DMS153 treated with DMSO at 0.1 percent for 48 hours (cell line): Measurements from ENCODE around the gene ANKRD63.
A peak's percentile ranks its signal among the peaks of the same experiment; 100 is the strongest.

ENCODE experiments used
- DNase-seq: peaks from one replicate; lab custom pipeline; 2025; ENCODE audit not compliant: unreplicated experiment; lab: John Stamatoyannopoulos, UW

Gene ANKRD63

DNA sequence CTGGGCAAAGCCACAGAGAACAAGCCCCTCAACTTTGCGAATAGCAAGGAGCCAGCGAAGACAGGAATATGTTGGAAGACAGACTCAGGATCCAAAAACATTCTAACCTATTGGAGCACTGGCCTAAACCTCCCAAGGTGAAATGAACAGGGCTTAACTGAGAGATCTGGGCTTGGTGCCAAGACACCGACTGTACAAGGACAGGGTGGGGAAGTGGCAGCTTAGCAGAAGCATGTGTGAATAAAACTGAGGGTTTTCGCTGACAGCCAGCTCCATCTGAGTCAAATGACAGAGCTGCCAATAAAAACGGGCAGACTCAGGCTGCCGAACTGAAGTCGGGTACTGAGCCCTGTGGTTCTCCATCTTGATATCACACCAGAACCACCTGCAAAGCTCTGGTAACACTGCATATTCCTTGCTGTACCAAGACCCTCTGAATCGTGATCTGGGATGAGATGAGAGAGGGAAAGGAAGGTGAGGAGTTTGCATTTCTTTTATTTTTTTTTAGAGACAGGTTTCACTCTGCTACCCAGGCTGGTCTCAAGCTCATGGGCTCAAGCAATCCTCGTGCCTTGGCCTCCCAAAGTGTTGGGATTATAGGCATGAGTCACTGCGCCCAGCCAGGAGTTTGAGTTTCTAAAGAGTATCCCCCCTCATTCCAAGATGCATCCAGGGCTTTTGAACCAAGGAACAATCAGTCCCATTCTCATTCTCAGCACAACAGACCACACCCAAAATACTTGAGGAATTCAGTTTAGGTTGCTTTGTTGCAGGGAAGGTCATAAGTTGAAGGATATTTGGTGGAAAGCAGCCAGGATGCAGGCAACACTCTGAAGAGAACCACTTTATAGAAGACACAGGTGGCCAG, 30.9 kb upstream of the ANKRD63 start:
- peak; percentile 53 for DNase-seq

DNA sequence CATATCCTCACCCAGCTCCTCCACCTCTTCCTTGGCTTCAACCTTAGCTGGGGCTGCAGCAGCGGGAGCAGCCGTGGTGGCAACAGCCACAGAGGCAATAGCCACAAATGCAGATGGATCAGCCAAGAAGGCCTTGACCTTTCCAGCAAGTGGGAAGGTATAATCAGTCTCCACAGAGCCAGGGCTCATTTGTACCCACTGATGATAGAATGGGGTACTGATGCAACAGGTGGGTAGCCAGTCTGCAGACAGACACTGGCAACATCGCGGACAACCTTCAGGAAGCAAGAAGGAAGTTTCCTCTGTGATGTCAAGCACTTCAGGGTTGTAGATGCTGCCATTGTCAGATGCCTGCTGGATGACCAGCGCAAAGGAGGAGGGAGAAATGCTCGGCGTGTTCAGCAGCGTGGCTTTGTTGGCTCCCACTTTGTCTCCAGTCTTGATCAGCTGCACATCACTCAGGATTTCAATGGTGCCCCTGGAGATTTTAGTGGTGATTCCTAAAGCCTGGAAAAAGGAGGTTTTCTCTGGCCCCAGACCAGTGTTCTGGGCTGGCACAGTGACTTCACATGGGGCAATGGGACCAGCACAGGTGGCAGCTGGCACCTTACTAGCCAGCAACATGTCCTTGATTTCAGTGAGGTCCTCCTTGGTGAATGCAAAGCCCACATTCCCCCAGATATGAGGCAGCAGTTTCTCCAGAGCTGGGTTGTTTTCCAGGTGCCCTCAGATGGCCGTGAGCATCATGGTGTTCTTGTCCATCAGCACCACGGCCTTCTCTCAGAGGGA, 29.7 kb upstream of the ANKRD63 start:
- DNase-seq = no peak

DNA sequence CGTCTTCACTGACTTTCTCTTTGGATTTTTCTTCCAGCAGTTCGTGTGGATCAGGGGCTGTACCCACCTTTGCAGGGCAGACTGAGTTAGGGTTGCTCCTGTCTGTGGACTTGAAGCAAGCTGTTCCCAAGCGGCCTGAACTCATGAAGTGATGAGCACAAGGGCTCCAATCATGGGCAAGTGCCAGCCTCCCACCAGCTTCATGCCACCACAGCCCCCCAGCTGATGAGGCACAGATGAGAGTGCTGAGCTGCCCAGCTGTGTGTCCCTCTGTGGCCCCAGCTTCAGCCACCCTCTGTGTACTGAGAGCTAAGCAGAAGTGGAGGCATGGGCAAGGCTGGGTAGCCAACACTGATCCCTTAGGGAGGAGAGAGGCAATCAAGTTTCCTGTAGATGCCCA, 28.1 kb upstream of the ANKRD63 start:
- no peak for DNase-seq

DNA sequence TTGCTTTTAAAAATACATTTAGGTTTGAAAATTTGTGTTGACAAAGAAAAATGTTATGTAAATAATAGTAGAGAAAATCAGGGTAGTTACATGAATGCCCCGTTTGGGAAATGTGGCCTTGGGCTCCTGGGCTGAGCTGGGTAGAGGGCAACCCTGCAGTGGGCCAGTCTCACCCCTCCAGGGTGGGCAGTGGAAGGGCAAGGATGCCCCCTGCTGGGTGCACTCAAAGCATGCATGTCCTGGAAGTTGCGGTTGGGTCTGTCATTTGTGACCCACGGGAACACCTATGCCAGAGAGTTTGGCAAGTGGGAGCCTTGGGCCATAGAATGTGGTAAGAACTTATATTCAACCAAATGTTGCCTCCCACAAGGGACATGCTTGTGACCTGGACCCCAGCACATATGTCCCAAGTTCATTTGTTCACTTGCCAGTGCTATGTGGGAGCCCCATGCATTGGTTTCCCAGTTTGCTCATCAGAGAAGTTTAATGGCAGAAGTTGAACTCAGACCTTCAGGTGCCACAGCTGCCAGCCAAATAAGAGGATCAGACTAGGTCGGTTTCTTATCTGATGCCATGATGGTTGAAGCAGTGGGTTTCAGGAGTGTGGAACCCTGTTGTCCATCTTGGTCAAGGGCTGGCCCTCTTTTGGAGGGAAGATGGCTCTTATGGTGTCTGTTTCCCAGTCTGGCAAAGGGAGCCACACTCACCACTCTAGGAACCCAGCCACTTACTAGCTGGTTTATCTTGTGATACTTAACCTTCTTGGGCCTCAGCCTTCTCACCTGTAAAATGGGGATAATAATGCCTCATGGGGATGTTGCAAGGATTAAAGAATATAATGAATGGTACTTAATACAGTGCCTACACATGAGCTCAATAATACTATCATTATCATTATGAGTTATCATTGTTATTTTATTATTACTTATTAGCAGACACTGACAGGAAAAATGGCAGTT, 27.4 kb upstream of the ANKRD63 start:
- no peak for DNase-seq

DNA sequence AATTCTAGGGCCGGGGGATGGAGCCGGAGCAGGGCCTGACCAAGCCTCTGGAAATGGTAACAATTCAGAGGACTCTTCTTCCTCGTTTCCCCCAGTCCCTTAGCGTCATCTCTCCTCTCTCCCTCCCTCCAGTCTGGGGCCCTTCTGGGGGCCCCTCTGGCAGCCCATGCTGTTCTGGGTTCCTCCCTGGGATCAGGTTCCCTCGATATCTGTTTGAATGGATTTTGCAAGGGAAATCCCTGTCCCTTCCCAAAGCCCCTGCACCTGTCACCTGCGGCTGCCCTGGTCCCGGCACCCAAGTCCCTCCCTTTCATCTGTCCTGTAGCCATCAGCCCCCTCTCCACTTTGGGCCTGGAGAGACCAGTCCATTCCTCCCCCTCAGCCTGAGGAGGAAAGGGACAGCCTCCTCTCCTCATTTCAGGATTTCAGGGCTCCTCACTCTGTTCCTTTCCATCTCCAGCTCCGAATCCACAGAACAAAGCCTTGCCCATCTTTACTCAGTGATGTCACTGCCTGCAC, 26.5 kb upstream of the ANKRD63 start:
- no peak for DNase-seq

DNA sequence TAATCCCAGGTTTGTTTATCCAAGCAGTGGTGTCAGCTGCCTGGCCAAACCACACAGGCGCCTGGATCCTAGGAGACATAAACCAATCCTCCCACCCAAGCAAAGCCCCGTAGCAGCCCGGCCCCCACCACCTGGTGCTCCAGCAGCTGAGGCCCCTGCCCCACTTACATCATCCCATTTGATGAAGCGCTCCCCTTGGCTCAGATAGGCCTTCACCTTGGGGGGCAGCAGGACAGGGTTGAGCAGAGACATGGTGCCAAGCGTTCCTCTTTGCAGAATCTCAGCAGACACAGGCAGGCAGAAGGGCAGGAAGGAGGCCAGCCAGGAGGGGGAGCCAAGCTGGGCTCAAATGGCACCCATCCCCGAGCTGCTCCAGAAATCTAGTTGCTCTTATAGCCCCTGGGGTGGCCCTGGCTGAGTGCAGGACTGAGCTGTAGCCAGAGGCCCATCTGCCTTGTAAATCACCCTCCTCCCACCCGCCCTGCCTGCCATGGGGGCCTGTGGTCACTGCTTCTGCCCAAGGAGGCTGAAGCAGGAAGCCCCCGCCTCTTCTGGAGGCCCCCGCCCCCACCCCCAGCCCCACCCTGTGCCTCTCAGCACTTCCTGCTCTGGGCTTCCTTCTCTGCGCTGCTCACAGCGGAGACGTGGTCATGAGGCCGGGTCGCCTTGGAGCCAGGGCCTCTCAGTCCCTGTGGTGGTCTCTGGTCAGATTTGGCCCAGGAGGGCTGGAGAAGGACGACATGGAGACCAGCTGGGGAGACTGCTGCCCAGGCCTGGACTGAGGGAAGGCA, 24.8 kb upstream of the ANKRD63 start, which contains the start of gene PLCB2:
TSS of gene PLCB2 (minus strand) at position 515 of the 791 bp plus-strand sequence. CDS start at position 252, 263 bp downstream.
- DNase-seq = no peak

DNA sequence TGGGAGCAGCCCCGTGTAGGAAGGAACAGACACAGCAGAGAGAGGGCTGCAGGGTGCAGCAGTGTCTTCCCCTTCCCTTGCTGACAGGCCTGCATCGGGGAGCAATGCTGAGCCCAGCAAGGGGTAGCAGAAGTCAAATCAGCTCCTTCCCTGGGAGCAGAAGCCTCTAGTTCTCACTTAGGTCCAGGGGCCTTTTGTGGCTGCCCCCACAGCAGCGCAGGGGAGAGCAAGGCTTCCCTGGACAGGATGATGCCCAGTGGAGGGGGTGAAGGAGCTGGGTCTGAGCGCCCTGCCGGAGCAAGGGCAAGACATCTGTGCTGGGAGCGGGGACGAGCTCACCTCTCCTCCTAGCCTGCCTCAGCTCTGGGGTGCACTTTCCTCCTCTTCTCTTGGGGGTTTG, 24.0 kb upstream of the ANKRD63 start:
- DNase-seq = no peak

DNA sequence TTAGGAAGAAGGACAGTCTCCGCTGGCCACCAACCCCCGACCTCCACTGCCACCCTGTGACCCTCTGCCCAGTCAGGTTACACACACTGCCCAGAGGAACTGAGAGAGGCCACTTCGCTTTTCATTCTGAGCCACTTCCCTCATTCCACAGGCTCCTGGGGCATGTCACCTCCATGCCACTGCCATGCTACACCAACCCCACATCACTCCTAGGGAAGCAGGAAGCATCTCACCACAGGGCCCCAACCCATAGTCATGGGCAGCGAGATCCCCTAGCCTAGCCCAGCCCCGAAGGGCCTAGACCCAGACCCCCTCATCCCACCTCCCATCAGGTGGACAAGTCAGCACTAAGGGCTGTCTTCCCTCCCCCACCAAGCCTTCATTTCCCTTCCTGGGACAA, 23.5 kb upstream of the ANKRD63 start:
- DNase-seq = no peak

DNA sequence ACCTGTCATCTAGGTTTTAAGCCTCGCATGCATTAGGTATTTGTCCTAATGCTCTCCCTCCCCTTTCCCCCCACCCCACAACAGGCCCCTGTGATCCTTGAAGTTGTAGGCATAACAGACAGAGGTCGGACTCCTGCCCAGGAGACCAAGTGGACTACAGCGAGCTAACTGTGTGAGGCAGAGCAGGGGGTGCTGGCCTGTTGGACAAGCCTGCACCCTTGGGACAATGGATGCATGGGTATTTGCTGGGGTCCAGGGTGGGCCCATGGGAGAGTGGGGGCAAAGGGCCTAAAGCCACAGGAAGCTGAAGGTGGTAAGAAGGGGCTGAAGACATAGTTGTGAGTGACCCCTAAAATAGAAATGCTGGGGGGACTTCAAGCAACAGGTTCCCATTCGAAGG, 22.4 kb upstream of the ANKRD63 start:
- no peak for DNase-seq

DNA sequence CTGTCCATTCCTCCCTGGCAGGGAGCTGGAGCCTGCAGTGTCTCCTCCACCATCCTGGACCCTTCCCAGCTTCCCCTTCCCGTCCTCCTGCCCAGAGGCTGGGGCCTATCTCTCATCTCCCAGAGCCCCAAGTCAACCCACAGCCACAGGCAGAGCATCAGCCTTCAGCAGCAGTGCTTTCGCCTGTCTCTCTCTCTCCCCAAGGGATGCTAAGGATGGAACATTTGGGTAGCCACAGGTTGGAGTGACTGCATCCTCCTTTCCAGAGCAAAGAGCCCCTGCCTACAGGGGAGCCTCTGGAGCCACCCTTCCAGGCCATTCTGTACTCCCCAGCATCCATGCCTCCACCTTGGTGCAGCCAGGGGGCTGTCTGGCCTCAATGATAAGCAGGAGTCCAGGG, 20.7 kb upstream of the ANKRD63 start:
- no peak for DNase-seq

DNA sequence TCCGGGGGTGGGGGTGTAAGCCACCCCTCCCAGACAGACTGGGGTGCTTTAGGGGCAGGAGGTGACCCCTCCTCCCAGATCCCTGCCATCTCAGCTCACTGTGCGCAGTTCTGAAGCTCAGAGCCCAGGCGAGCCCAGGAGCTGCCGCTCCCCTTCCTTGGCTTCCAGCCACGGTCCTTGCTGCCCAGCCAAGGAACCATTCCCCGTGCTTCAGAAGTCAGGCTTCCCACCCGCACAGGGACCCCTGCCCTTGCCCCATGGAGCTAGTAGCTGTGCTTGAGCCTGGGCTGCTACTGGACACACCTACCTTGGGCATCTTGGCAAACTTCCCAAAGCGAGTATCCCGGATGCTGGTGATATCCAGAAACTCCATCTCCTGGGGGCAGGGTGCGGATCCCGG, 20.1 kb upstream of the ANKRD63 start:
- DNase-seq = no peak

DNA sequence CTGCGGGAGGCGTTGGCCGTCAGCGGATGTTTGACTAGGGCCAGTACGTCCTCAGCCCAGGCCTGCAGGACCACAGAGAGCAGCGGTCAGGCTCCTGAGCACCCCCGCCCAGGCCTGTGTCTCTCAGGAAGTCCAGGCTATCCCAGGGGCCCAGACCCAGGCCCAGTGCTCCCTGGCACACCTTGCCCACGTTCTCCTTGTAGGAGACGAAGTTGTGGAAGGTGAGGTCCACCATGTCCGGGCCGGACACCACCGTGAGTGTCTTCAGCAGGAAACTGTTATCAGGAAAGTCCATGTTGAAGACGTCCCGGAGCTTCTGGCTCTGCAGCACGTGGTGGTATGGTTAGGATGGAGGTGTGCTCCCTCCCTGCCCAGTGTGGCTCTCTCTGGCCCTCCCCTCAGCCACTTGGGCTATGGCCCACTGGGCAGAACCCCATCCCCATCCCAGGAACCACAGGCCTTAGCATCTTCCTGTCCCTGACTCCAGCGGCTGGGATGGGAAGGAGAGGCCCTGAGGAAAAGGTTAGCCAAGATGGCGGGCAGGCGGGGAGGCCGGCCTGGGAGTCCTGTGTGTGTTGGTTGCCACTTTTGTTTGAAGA, 19.5 kb upstream of the ANKRD63 start:
- DNase-seq = no peak

DNA sequence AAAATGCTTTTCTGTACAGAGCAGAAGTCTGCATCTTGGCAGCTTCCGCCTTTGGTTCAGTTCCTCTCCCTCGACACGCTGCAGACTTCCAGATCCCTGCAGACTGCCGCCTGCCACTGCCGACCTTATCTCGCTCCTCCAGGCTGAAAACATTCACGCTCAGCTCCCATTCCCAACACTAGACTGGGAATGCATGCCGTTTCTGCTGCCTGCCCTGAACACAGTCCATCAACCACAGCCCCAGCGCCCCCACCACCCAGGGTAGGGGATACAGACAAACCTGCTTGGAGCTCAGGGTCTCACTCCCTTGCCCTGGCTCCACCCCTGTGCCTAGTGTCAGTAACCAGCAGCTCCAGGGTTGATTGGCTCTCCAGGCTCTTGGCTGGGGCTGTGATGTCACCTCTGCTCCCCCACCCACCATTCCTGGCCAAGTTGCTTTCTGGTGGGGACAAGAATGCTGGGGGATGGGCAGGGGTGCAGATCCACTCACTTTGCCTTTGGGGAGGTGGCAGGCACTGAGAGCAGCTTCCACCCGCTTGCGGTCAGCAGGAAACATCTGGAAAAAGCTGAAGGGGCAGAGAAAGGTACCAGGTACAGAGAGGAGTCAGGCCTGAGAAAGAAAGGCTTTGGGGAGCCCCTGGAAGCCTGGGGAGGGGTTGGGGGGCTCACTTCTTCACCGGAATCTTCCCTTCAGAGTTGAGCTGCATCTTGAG, 18.8 kb upstream of the ANKRD63 start:
- DNase-seq = no peak

DNA sequence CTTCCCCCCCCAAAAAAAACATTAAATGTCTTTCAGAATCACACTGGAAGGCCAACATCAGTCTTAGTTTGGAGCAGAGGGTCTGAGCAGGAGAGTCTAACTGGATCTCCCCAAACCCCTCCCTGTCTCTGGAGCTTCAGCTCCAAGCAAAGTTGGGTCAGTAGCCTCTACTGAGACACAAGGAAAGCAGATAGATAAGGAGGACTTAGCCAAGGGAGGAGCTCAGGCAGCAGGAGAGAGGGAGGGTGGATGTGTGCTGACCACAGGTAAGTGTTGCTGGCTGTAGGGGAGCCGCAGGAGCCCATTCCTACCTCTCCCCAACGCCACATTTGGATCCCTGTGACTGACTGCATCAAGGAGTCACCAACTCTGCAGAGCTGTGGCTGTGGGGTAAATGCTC, 17.9 kb upstream of the ANKRD63 start:
- DNase-seq = no peak

DNA sequence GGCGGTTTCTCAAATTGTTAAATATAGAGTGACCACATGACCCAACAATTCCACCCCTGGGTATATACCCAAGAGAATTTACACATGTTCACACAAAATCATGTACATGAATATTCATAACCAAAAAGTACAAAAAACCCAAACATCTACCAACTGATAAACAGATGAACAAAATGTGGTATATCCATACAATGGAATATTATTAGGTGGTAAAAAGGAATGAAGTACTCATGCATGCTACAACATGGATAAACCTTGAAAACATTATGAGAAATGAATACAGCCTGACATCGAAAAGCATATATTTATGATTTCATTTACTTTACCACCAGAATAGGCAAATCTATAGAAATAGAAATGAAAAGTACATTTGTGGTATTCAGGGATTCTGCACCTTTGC, 17.5 kb upstream of the ANKRD63 start:
- DNase-seq = no peak

DNA sequence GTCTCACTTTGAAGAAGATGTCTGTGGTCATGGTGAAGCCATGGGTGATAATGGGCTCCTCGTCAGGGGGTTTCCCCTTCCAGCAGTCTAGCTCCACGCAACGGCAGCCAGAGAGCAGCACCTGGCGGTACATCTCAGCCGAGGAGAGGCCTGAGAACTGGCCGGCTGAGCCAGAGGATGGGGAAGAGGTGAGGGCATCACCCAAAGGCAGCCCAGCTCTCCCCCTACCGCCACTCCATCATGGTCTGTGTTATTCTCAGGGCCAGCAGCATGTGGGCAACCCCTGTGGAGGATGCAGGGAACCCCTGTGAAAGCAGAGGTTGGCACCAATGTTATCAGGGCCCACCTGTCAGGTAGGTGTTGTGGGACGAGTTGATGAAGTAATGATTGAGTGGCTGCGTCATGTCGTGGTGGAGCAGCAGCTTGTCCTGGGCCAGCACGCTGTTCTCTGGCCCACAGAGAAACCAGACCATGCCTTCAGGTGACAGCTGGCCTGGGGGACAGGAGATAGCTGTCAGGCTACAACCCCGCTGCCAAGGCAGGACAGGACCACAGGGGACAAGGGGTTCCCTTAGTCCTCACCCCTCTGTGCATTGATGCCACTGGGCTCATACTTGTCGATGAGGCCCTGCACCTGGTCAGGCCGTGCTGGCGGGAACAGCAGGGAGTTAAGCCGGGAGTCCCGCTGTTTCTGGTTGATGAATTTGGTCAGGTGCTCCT, 15.5 kb upstream of the ANKRD63 start:
- DNase-seq = no peak

DNA sequence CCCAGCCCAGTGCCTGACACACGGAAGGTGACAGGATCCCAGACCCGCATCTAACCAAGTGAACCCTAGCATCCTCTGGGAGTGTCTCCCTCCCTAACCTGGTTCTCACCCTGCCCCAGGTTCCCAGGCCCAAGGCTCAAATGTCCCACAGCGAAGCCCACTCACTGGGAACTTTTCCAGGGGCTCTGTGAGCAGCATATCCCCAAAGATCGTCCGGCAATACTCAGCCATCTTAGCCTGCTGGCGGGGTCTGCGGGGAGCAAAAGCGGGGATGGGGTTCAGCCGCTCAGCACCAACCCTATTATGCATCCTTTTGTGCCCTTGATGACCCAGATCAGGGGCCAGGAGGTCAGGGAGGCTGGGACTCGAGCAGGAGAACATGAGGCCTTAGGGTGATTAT, 14.5 kb upstream of the ANKRD63 start:
- DNase-seq = no peak

DNA sequence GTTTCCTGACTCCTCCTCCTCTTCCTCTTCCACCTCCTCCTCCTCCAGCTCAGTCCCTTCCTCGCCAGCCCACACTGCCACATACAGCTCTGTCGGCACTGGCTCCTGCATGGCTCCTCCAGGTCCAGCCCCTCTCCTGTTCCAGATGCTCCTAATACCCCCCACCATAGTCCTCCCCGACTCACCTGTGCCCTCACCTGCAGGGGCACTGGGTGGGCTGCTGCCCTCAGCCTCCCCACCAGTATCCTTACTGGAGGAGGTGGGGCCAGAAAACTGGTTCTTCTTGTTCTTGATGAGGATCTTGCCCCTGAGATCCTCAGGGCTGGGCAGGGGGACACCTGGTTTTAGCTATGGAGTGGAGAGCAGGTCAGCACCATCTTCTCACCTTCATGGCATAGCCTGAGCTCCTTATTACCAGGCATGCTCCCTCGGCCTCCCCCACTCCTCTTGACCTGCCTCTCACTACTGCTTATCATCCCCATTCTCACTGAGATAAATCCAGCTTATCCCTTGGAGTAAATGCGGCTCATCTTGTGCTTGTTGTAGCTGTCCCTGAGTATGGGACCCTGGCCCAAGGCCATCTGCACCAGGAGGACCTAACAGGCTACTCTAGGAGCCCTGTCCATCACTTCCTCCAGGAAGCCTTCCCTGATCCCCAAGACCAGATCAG, 13.8 kb upstream of the ANKRD63 start:
- DNase-seq = no peak
